ENCODE data around the gene MKNK1.

MKNK1 gene

GRCh38 chr1:46538147-46538546 is 65.9 kb downstream of the MKNK1 start:
- DNase-seq: no peak

- DNase-seq: no peak
Observed at GRCh38 chr1:46537651-46538050, 66.4 kb downstream of the MKNK1 start.

- no peak for DNase-seq
Observed at GRCh38 chr1:46536527-46536926, 67.5 kb downstream of the MKNK1 start.

GRCh38 chr1:46535063-46535462 is 69.0 kb downstream of the MKNK1 start:
- no peak for DNase-seq

GRCh38 chr1:46533179-46533864 is 70.7 kb downstream of the MKNK1 start:
- DNase-seq: no peak

GRCh38 chr1:46532498-46533178 is 71.4 kb downstream of the MKNK1 start:
- peak in 1 of 2 donors; percentile 52 for DNase-seq

- DNase-seq: no peak
Observed at GRCh38 chr1:46532095-46532494, 72.0 kb downstream of the MKNK1 start.

GRCh38 chr1:46530791-46531409 is 73.2 kb downstream of the MKNK1 start:
- DNase-seq: no peak

GRCh38 chr1:46530311-46530710 is 73.8 kb downstream of the MKNK1 start:
- no peak for DNase-seq

GRCh38 chr1:46529031-46529630 is 74.9 kb downstream of the MKNK1 start:
- no peak for DNase-seq

- no peak for DNase-seq
Observed at GRCh38 chr1:46528297-46528955, 75.6 kb downstream of the MKNK1 start.

- DNase-seq: peak; percentile 67 to 74
Observed at GRCh38 chr1:46527474-46528296, 76.4 kb downstream of the MKNK1 start.

GRCh38 chr1:46526691-46527291 is 77.3 kb downstream of the MKNK1 start:
- no peak for DNase-seq

- no peak for DNase-seq
Observed at GRCh38 chr1:46526013-46526690, 77.9 kb downstream of the MKNK1 start.

GRCh38 chr1:46525253-46525983 is 78.7 kb downstream of the MKNK1 start:
- DNase-seq: no peak

GRCh38 chr1:46524843-46525242 is 79.2 kb downstream of the MKNK1 start:
- no peak for DNase-seq

- no peak for DNase-seq
Observed at GRCh38 chr1:46523496-46524353, 80.3 kb downstream of the MKNK1 start.

GRCh38 chr1:46522969-46523320 is 81.1 kb downstream of the MKNK1 start:
- DNase-seq: no peak

GRCh38 chr1:46522184-46522968 is 81.7 kb downstream of the MKNK1 start:
- no peak for DNase-seq
